Type B pancreatic cell (in vitro differentiated cells): ENCODE results near the gene GDPD5. TPM values are rescaled to one million over a fixed set of nuclear protein-coding genes. Genes with fewer than 3 reads are reported as not detected.

Experiments
- DNase-seq: peaks from one replicate; pipeline ENCODE4 v3.0.0; 2021; ENCODE audit warnings: mixed read lengths; ENCODE audit not compliant: unreplicated experiment; ENCODE audit errors: extremely low spot score
- H3K27ac Mint-ChIP-seq: 2 replicates; pipeline ENCODE4 v1.8.0; 2021; ENCODE audit warnings: mild to moderate bottlenecking, mixed read lengths
- H3K27me3 Mint-ChIP-seq: 2 replicates; pipeline ENCODE4 v1.8.0; 2021; ENCODE audit warnings: mixed read lengths
- H3K36me3 Mint-ChIP-seq: 2 replicates; pipeline ENCODE4 v1.8.0; 2021; ENCODE audit warnings: mixed read lengths
- H3K4me1 Mint-ChIP-seq: one replicate; pipeline ENCODE4 v1.8.0; 2021; ENCODE audit warnings: mixed read lengths; ENCODE audit not compliant: unreplicated experiment
- H3K4me3 Mint-ChIP-seq: 2 replicates; pipeline ENCODE4 v1.8.0; 2021; ENCODE audit warnings: mild to moderate bottlenecking, mixed read lengths
- H3K9me3 Mint-ChIP-seq: 2 replicates; pipeline ENCODE4 v1.8.0; 2021; ENCODE audit warnings: mixed read lengths
- CTCF ChIP-seq: fragments of 200-600 bp; sonication (generic); conservative IDR thresholded peaks from 2 replicates; pipeline ENCODE4 v1.5.0; 2021; ENCODE audit warnings: antibody characterized with exemption, mild to moderate bottlenecking
- total RNA-seq: library from RNA; stranded (reverse); gene quantifications from 2 replicates; pipeline ENCODE4 v1.2.1, GENCODE V29; 2021; ENCODE audit warnings: low replicate concordance

The GDPD5 gene
- total RNA-seq, 1 donor from 2014 or later: 11.3 TPM

GRCh38 chr11:75507571-75507970 is 18.2 kb downstream of the GDPD5 start:
- H3K27me3 Mint-ChIP-seq: no peaks in the 10 kb centered on the region
- H3K9me3 Mint-ChIP-seq: no peaks in the 10 kb centered on the region
- peaks cover 25% of the 10 kb centered on the region for H3K4me1 Mint-ChIP-seq
- no peak overlapping the region for H3K27ac Mint-ChIP-seq
- H3K4me3 Mint-ChIP-seq: no peak overlapping the region
- no peak for DNase-seq
- TF ChIP-seq CTCF: no peak
- no peaks in the 10 kb centered on the region for H3K36me3 Mint-ChIP-seq

- no peaks in the 10 kb centered on the region for H3K36me3 Mint-ChIP-seq
- H3K4me1 Mint-ChIP-seq: peaks cover 22% of the 10 kb centered on the region
- TF ChIP-seq CTCF: no peak
- no peak overlapping the region for H3K4me3 Mint-ChIP-seq
- no peaks in the 10 kb centered on the region for H3K27me3 Mint-ChIP-seq
- no peaks in the 10 kb centered on the region for H3K9me3 Mint-ChIP-seq
- DNase-seq: no peak
- no peak overlapping the region for H3K27ac Mint-ChIP-seq
Observed at GRCh38 chr11:75506827-75507226, 18.9 kb downstream of the GDPD5 start.

- no peaks in the 10 kb centered on the region for H3K27me3 Mint-ChIP-seq
- no peak for TF ChIP-seq CTCF
- no peak overlapping the region for H3K27ac Mint-ChIP-seq
- peaks cover 22% of the 10 kb centered on the region for H3K4me1 Mint-ChIP-seq
- no peaks in the 10 kb centered on the region for H3K9me3 Mint-ChIP-seq
- no peak for DNase-seq
- no peak overlapping the region for H3K4me3 Mint-ChIP-seq
- no peaks in the 10 kb centered on the region for H3K36me3 Mint-ChIP-seq
Observed at GRCh38 chr11:75505916-75506692, 19.6 kb downstream of the GDPD5 start.

- H3K36me3 Mint-ChIP-seq: no peaks in the 10 kb centered on the region
- no peak for TF ChIP-seq CTCF
- H3K4me1 Mint-ChIP-seq: peaks cover 18% of the 10 kb centered on the region
- no peak for DNase-seq
- no peak overlapping the region for H3K27ac Mint-ChIP-seq
- no peak overlapping the region for H3K4me3 Mint-ChIP-seq
- no peaks in the 10 kb centered on the region for H3K9me3 Mint-ChIP-seq
- H3K27me3 Mint-ChIP-seq: no peaks in the 10 kb centered on the region
Observed at GRCh38 chr11:75504501-75504900, 21.2 kb downstream of the GDPD5 start.

GRCh38 chr11:75503531-75504099 is 22.1 kb downstream of the GDPD5 start:
- no peak for DNase-seq

More at GRCh38 chr11:75503531-75504099, 22.1 kb downstream of the GDPD5 start:
- Mint-ChIP-seq H3K27me3 (no peaks in the 10 kb centered on the region), H3K27ac (no peak overlapping the region), H3K4me3 (no peak overlapping the region), H3K9me3 (no peaks in the 10 kb centered on the region), H3K36me3 (no peaks in the 10 kb centered on the region), H3K4me1 (peaks cover 15% of the 10 kb centered on the region)
- no peak for TF ChIP-seq CTCF
